Activated CD4-positive, CD25-positive, alpha-beta regulatory T cell treated with anti-CD3 and anti-CD28 coated beads, Interleukin-2, amount 50 U/mL, for 24 hours (primary cell): ENCODE results near the gene GJB3.
"Not testable (repeated sequence)": the region's sequence is repeated elsewhere in the genome, so short reads cannot be mapped to it uniquely, and the experiment has no call there.

ENCODE experiments used
- ATAC-seq, 2 donors: fragments of 150-1000 bp; cut with Tn5 transposase; one replicate each; pipeline ENCODE4 v1.10.0; 2021; ENCODE audit warnings: mild to moderate bottlenecking in 1 of 2, moderate library complexity in 1 of 2

Gene GJB3

GRCh38 chr1:34781071-34781843 lies at the start of gene GJB3:
Gene GJB3 (plus strand): TSS chr1:34781214. CDS start chr1:34784763, 3,549 bp downstream.
- no peak for ATAC-seq

GRCh38 chr1:34732831-34733230 lies 48.2 kb upstream of the GJB3 start:
- ATAC-seq, result not testable (repeated sequence)

GRCh38 chr1:34736692-34737091 lies 44.3 kb upstream of the GJB3 start:
- no peak for ATAC-seq

- not testable (repeated sequence) for ATAC-seq
Measured at GRCh38 chr1:34737236-34737635, 43.8 kb upstream of the GJB3 start.

GRCh38 chr1:34739613-34740012 lies 41.4 kb upstream of the GJB3 start:
- ATAC-seq, result no peak

- ATAC-seq, result no peak
Measured at GRCh38 chr1:34740161-34740868, 40.7 kb upstream of the GJB3 start.

- ATAC-seq, result peak; percentile 80
Measured at GRCh38 chr1:34742667-34743270, 38.2 kb upstream of the GJB3 start.

- ATAC-seq, result no peak
Measured at GRCh38 chr1:34743775-34744174, 37.2 kb upstream of the GJB3 start.

- ATAC-seq, result no peak
Measured at GRCh38 chr1:34744851-34745250, 36.2 kb upstream of the GJB3 start.

GRCh38 chr1:34745666-34746065 lies 35.3 kb upstream of the GJB3 start:
- ATAC-seq, result no peak

- no peak for ATAC-seq
Measured at GRCh38 chr1:34746101-34746500, 34.9 kb upstream of the GJB3 start.

GRCh38 chr1:34746785-34747637 lies 34.0 kb upstream of the GJB3 start:
- no peak for ATAC-seq

- no peak for ATAC-seq
Measured at GRCh38 chr1:34747638-34747941, 33.4 kb upstream of the GJB3 start.

- no peak for ATAC-seq
Measured at GRCh38 chr1:34749992-34750391, 31.0 kb upstream of the GJB3 start.

GRCh38 chr1:34750610-34751009 lies 30.4 kb upstream of the GJB3 start:
- ATAC-seq, result no peak

- ATAC-seq, result no peak
Measured at GRCh38 chr1:34753163-34753562, 27.9 kb upstream of the GJB3 start.

- no peak for ATAC-seq
Measured at GRCh38 chr1:34754964-34755637, 25.9 kb upstream of the GJB3 start, which contains the start of gene GJB5. Gene GJB5 (plus strand): TSS chr1:34755047. CDS start chr1:34757331, 2,284 bp downstream.

- no peak for ATAC-seq
Measured at GRCh38 chr1:34755961-34756360, 25.1 kb upstream of the GJB3 start.

GRCh38 chr1:34757386-34757785 lies 23.6 kb upstream of the GJB3 start:
- ATAC-seq, result no peak

- no peak for ATAC-seq
Measured at GRCh38 chr1:34758751-34759150, 22.3 kb upstream of the GJB3 start.

- no peak for ATAC-seq
Measured at GRCh38 chr1:34759503-34760357, 21.3 kb upstream of the GJB3 start, which contains the start of gene GJB4. Gene GJB4 (plus strand): TSS chr1:34759740. CDS start chr1:34761255, 1,515 bp downstream.
